GM21367 (cell line): ENCODE results near the gene PTPN18.

Experiments used
- ATAC-seq: cut with Tn5 transposase; IDR thresholded peaks from one replicate; pipeline ENCODE4 v1.9.1; 2021; ENCODE audit not compliant: unreplicated experiment

PTPN18 gene

GRCh38 chr2:130339885-130340745 lies 15.7 kb upstream of the PTPN18 start:
- ATAC-seq = no peak

GRCh38 chr2:130341562-130342019 lies 14.3 kb upstream of the PTPN18 start:
- ATAC-seq = no peak

- ATAC-seq = peak; percentile 72
These were observed 13.8 kb upstream of the PTPN18 start for GRCh38 chr2:130342020-130342532.

GRCh38 chr2:130342533-130343275 lies 13.2 kb upstream of the PTPN18 start, which contains the start of gene IMP4:
Gene IMP4, plus strand, starts transcription at chr2:130342897. Its CDS starts 36 bp downstream, at chr2:130342933.
- ATAC-seq = peak; percentile 86

- no peak for ATAC-seq
These were observed 11.3 kb upstream of the PTPN18 start for GRCh38 chr2:130344578-130344977.

- ATAC-seq = no peak
These were observed 10.8 kb upstream of the PTPN18 start for GRCh38 chr2:130345091-130345490.

- no peak for ATAC-seq
These were observed 10.2 kb upstream of the PTPN18 start for GRCh38 chr2:130345611-130346010.

- no peak for ATAC-seq
These were observed 9.7 kb upstream of the PTPN18 start for GRCh38 chr2:130346041-130346740.

GRCh38 chr2:130346741-130347066 lies 9.2 kb upstream of the PTPN18 start:
- no peak for ATAC-seq

GRCh38 chr2:130347220-130347925 lies 8.5 kb upstream of the PTPN18 start:
- ATAC-seq = no peak

GRCh38 chr2:130349174-130349573 lies 6.7 kb upstream of the PTPN18 start:
- ATAC-seq = no peak

GRCh38 chr2:130351711-130352110 lies 4.1 kb upstream of the PTPN18 start:
- ATAC-seq = no peak

- no peak for ATAC-seq
These were observed 3.6 kb upstream of the PTPN18 start for GRCh38 chr2:130352237-130352636.

- ATAC-seq = no peak
These were observed 2.3 kb upstream of the PTPN18 start for GRCh38 chr2:130353291-130354138.

- no peak for ATAC-seq
These were observed 1.8 kb upstream of the PTPN18 start for GRCh38 chr2:130354139-130354428.

- no peak for ATAC-seq
These were observed 681 bp upstream of the PTPN18 start for GRCh38 chr2:130355172-130355577.

- no peak for ATAC-seq
These were observed 2.0 kb downstream of the PTPN18 start for GRCh38 chr2:130357864-130358263.

- ATAC-seq = no peak
These were observed 2.8 kb downstream of the PTPN18 start for GRCh38 chr2:130358420-130359350.

GRCh38 chr2:130359466-130359865 lies 3.6 kb downstream of the PTPN18 start:
- no peak for ATAC-seq
